ENCODE measurements around the gene MEX3D.

The MEX3D gene

DNA sequence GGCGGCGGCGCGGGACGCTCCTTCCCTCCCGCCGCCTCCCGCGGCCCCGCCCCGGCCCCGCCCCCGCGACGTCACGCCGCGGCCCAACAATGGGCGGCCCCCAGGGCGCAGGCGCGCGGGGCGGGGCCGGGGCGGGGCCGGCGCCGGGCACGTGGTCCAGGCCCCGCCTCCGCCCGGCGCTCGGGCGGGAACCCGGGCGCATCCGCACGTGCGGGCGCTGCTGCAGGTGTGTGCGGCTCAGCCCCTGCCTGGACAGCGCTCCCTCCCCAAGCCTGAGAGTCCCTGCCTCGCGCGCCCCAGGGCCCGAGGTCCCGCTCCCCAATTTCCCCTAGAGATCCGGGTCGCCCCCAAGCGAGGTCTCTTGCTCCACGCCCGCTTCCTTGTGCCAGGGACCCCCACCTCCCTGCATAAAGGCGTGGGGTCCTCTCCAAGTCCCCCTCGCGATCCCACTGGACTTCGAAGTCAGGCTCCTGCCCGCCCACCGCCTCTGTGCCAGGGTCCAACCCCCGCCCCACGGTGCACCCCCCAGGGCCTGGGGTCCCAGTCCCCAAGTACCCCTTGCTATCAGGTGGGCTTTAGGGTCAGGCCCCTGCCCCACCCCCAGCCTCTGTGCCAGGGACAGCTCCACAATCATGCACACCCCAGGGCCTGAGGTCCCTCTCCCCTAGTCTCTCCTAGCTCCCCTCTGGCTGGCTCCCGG, at the start of gene MEX3D:
MEX3D (minus strand) TSS at position 6 of the 700 bp plus-strand sequence. CDS start 267 bp downstream, outside the sequence.
- TF ChIP-seq, protein P1, sequence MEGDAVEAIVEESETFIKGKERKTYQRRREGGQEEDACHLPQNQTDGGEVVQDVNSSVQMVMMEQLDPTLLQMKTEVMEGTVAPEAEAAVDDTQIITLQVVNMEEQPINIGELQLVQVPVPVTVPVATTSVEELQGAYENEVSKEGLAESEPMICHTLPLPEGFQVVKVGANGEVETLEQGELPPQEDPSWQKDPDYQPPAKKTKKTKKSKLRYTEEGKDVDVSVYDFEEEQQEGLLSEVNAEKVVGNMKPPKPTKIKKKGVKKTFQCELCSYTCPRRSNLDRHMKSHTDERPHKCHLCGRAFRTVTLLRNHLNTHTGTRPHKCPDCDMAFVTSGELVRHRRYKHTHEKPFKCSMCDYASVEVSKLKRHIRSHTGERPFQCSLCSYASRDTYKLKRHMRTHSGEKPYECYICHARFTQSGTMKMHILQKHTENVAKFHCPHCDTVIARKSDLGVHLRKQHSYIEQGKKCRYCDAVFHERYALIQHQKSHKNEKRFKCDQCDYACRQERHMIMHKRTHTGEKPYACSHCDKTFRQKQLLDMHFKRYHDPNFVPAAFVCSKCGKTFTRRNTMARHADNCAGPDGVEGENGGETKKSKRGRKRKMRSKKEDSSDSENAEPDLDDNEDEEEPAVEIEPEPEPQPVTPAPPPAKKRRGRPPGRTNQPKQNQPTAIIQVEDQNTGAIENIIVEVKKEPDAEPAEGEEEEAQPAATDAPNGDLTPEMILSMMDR (IDR thresholded peaks at IDR 0.05) = no peak
- no peak for TF ChIP-seq ZFX (IDR thresholded peaks at IDR 0.05; ENCODE audit: borderline replicate concordance)
- peak within 1 kb of the TSS; percentile 71 for H3K27ac ChIP-seq

DNA sequence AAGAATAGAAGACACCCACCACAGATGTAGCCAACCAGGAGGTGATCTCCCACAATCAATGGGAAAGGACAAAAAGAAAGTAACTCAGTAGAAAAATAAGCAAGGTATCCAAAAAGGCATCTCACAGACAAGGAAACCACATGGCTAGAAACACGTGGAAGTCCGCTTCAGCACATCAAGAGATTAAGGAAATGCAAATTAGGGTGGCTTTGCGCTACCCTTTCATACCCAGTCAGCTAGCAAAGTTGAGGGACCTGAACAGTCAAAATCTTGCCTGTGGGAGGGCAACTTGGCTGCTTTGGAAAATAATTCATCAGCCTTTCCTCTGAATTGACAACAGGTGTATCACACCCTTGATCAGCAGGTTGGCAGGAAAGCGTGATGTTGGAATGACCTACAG, 48.8 kb upstream of the MEX3D start:
- TF ChIP-seq, protein P1 (IDR thresholded peaks at IDR 0.05) = no peak
- no peak for TF ChIP-seq ZFX (IDR thresholded peaks at IDR 0.05; ENCODE audit: borderline replicate concordance)
- H3K27ac ChIP-seq = no peak overlapping the region

DNA sequence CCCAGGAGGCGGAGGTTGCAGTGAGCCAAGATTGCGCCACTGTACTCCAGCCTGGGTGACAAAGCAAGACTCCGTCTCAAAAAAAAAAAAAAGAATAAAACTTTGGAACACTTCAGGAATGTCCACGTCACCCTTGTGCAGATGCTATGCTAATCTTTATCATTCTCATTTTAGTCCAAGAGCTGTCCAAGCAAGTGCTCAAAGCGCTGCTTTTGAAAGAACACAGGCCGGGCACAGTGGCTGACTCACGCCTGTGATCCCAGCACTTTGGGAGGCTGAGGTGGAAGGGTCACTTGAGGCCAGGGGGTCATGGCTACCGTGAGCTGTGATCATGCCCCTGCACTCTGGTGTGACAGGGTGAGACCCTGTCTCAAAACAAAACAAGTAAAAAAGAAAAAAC, 48.3 kb upstream of the MEX3D start:
- TF ChIP-seq, protein P1 (IDR thresholded peaks at IDR 0.05) = no peak
- no peak for TF ChIP-seq ZFX (IDR thresholded peaks at IDR 0.05; ENCODE audit: borderline replicate concordance)
- no peak overlapping the region for H3K27ac ChIP-seq

DNA sequence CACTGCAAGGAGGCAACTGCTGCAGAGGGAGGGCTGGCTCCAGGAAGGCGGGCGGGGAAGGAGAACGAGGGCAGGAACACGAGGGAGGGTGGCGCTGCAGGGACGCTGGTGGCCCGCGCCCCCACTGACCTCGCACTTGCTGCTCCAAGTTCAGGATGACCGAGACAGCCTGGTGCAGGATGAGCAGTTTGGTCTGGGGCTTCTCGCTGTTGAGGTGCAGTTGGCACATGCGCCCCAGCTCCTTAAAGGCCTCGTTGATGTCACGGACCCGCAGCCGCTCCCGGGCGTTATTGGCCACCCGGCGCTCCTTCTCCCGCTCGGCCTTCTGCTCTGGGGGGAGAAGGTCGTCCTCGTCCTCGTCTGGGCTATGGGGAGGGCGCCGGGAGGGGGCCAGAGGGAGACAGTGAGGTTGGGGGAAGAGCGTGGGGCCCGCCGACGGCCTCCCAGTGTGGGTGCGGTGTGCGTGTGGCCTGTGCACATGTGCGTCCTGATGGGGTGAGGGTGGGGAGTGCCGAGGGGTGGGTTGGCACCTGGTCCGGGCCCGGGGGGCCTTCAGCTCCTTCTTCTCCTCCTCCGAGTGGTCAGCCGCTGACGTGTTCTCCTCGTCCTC, 47.1 kb upstream of the MEX3D start:
- TF ChIP-seq, protein P1 (IDR thresholded peaks at IDR 0.05) = no peak
- TF ChIP-seq ZFX (IDR thresholded peaks at IDR 0.05; ENCODE audit: borderline replicate concordance) = no peak
- no peak overlapping the region for H3K27ac ChIP-seq

DNA sequence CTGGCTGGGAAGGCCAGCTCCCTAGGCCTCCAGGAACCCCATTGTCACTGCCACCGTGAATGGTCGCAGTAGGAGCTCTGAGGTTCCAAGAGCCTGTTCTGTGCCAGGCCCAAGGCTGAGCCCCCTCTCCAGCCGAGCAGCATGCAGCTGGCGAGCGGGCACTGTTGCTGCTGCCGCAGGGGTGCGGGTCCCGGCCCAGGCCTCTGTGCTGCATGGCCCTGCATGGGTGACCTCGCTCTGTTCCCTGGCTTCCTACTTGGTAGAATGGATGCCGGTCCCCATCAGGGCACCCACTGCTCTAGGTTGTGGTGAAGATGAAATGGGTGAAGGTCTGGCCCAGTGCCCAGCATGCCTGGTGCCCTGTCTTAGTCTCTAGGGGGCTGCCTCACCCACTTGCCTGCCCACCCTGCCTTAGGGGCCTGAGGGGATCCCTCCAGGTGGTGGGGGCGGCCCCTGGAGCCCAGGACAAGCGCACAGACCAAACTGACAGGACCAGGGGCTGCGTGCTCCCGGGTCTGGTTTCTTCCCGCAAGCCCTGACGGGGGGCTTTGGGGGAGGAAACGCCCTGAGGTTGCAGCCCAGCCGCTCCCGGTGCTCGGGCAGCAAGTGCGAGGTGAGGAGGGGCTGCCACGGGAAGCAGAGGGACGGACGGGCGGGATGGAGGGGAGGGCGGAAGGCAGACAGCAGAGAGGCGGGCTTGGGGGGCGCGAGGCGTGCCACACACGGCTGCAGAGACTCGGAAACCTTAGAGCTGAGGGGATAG, 45.9 kb upstream of the MEX3D start:
- H3K27ac ChIP-seq = no peak overlapping the region
- TF ChIP-seq ZFX (IDR thresholded peaks at IDR 0.05; ENCODE audit: borderline replicate concordance) = no peak
- TF ChIP-seq, protein P1 (IDR thresholded peaks at IDR 0.05) = no peak

DNA sequence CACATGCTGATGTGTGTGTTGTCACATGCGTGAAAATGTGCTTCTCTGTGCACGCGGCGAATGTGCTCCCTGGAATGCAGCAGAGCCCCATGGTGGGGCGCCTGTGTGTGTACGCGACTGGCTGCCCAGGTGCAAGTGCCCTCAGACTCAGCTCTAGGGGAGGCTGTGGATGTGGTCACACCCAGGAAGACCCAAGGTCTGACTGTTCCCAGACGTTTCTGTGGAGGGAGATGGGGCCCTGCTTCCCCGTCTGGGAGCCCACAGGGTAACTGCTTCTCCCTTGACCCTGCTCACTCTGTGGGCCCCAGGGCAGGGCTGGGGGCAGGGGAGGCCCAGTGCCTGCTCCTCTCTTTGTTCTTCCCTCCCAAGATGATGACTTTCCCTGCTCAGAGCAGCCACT, 45.0 kb upstream of the MEX3D start:
- TF ChIP-seq ZFX (IDR thresholded peaks at IDR 0.05; ENCODE audit: borderline replicate concordance) = no peak
- TF ChIP-seq, protein P1 (IDR thresholded peaks at IDR 0.05) = no peak
- no peak overlapping the region for H3K27ac ChIP-seq
